ENCODE measurements around the gene TMC1. TPM values are rescaled to one million over a fixed set of nuclear protein-coding genes. Genes with fewer than 3 reads are reported as not detected.

TMC1 gene
- total RNA-seq, 1 experiment from 2014 or later, result 5.5 TPM

DNA sequence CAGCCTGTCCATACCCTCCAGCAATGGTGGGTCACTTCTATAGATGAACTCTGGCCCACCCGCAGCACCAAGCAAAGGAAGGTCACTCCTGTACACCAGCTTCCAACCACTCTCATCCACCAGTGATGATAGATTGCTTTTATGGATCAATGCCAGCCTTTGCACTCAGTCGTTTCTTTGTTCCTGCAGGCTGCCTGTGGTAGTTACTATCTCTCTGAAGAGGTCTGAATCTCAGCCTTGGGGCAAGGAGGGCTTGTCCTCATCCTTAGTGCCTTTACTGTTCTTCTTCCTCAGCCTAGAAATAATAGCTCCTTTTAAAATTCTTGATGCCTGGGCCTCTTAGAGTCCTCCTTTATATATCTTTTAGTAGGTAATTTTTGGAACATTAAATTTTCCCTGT is 100.8 kb downstream of the TMC1 start:
- CTCF ChIA-PET, result no interaction called here
- intact Hi-C loops (cut with micrococcal nuclease; ENCODE audit: unreplicated experiment), result no loop called here

DNA sequence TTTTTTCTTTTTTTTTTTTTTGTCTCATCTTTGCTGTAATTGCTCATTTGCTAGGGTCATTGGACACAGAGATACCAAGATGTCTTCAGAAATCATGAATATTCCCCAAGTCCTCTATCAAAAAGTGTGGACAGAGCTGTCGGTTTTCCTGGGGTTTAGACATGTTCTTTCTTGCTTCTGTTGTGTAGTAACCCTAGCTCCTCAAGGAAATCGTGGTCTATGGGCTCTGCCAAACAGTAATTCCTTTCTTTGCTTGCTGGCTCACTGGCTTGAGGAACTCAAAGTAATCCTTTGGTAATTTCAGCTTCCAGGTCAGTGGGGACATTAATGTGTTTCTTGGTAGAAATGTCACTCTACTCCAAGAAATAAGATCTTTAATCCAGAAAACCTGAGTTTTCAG is 101.7 kb downstream of the TMC1 start:
- POLR2A ChIA-PET (ENCODE audit: unreplicated experiment), result no interaction called here
- Histone ChIP-seq H3K36me3 (ENCODE audit: low read depth) (no peaks in the 10 kb centered on the region), H3F3A (ENCODE audit: insufficient read depth, low read depth) (no peaks in the 10 kb centered on the region), H3K4me1 (replicated peaks; ENCODE audit: insufficient read depth) (no peaks in the 10 kb centered on the region), H3K4me2 (no peak overlapping the region), H2AFZ (no peak overlapping the region), H3K79me2 (ENCODE audit: low read depth) (no peaks in the 10 kb centered on the region), H3K9me3 (ENCODE audit: insufficient read depth, low read depth) (no peaks in the 10 kb centered on the region), H3K4me3 (no peak overlapping the region), H3K9me2 (ENCODE audit: insufficient read depth) (no peaks in the 10 kb centered on the region), H4K20me1 (ENCODE audit: insufficient read depth) (no peaks in the 10 kb centered on the region), H3K27ac (no peak overlapping the region), H3K27me3 (ENCODE audit: insufficient read depth, low read depth) (no peaks in the 10 kb centered on the region)
- TF ChIP-seq, protein P1, sequence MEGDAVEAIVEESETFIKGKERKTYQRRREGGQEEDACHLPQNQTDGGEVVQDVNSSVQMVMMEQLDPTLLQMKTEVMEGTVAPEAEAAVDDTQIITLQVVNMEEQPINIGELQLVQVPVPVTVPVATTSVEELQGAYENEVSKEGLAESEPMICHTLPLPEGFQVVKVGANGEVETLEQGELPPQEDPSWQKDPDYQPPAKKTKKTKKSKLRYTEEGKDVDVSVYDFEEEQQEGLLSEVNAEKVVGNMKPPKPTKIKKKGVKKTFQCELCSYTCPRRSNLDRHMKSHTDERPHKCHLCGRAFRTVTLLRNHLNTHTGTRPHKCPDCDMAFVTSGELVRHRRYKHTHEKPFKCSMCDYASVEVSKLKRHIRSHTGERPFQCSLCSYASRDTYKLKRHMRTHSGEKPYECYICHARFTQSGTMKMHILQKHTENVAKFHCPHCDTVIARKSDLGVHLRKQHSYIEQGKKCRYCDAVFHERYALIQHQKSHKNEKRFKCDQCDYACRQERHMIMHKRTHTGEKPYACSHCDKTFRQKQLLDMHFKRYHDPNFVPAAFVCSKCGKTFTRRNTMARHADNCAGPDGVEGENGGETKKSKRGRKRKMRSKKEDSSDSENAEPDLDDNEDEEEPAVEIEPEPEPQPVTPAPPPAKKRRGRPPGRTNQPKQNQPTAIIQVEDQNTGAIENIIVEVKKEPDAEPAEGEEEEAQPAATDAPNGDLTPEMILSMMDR (conservative IDR thresholded peaks at IDR 0.05), result no peak
- no peak for TF ChIP-seq EZH2 (IDR thresholded peaks at IDR 0.05; ENCODE audit: low read depth)
- no peak for DNase-seq
- intact Hi-C loops (cut with micrococcal nuclease; ENCODE audit: unreplicated experiment), result no loop called here
- CTCF ChIA-PET, result interaction anchor here (0.5 kb wide), 1 partner anchor 35 kb away, joined by 8 read pairs; no protein-coding TSS in a partner anchor
- BruUV-seq (replicated peaks), result no TSS peak

More for the DNA sequence above, 100.8 kb downstream of the TMC1 start:
- H3K79me2 ChIP-seq (ENCODE audit: low read depth), result no peaks in the 10 kb centered on the region
- POLR2A ChIA-PET (ENCODE audit: unreplicated experiment), result interaction anchor here (0.6 kb wide), 1 partner anchor 23 kb away, joined by 4 read pairs; no protein-coding TSS in a partner anchor
- no peak overlapping the region for H3K4me2 ChIP-seq
- no peak overlapping the region for H3K27ac ChIP-seq
- H3K36me3 ChIP-seq (ENCODE audit: low read depth), result no peaks in the 10 kb centered on the region
- H3F3A ChIP-seq (ENCODE audit: insufficient read depth, low read depth), result no peaks in the 10 kb centered on the region
- no peak for TF ChIP-seq EZH2 (IDR thresholded peaks at IDR 0.05; ENCODE audit: low read depth)
- TF ChIP-seq, protein P1 (conservative IDR thresholded peaks at IDR 0.05), result no peak
- BruUV-seq (replicated peaks), result no TSS peak
- no peaks in the 10 kb centered on the region for H4K20me1 ChIP-seq (ENCODE audit: insufficient read depth)
- H3K4me3 ChIP-seq, result no peak overlapping the region
- no peaks in the 10 kb centered on the region; the same call in 1 of the 2 replicates for H3K9me2 ChIP-seq (ENCODE audit: insufficient read depth)
- H3K9me3 ChIP-seq (ENCODE audit: insufficient read depth, low read depth), result no peaks in the 10 kb centered on the region
- H3K4me1 ChIP-seq (replicated peaks; ENCODE audit: insufficient read depth), result no peaks in the 10 kb centered on the region
- H2AFZ ChIP-seq, result no peak overlapping the region
- H3K27me3 ChIP-seq (ENCODE audit: insufficient read depth, low read depth), result no peaks in the 10 kb centered on the region
- DNase-seq, result no peak

- ChIA-PET POLR2A (ENCODE audit: unreplicated experiment) (no interaction called here), CTCF (no interaction called here)
- BruUV-seq (replicated peaks), result no TSS peak
- H3F3A ChIP-seq (ENCODE audit: insufficient read depth, low read depth), result no peaks in the 10 kb centered on the region
- H3K9me3 ChIP-seq (ENCODE audit: insufficient read depth, low read depth), result no peaks in the 10 kb centered on the region
- TF ChIP-seq, protein P1 (conservative IDR thresholded peaks at IDR 0.05), result no peak
- no peak for TF ChIP-seq EZH2 (IDR thresholded peaks at IDR 0.05; ENCODE audit: low read depth)
- no peak overlapping the region for H3K27ac ChIP-seq
- no peaks in the 10 kb centered on the region for H3K9me2 ChIP-seq (ENCODE audit: insufficient read depth)
- intact Hi-C loops (cut with micrococcal nuclease; ENCODE audit: unreplicated experiment), result no loop called here
- no peaks in the 10 kb centered on the region for H3K27me3 ChIP-seq (ENCODE audit: insufficient read depth, low read depth)
- H3K4me1 ChIP-seq (replicated peaks; ENCODE audit: insufficient read depth), result no peaks in the 10 kb centered on the region
- H4K20me1 ChIP-seq (ENCODE audit: insufficient read depth), result no peaks in the 10 kb centered on the region
- H3K79me2 ChIP-seq (ENCODE audit: low read depth), result no peaks in the 10 kb centered on the region
- no peak overlapping the region for H2AFZ ChIP-seq
- no peak for DNase-seq
- no peak overlapping the region for H3K4me3 ChIP-seq
- H3K36me3 ChIP-seq (ENCODE audit: low read depth), result no peaks in the 10 kb centered on the region
- H3K4me2 ChIP-seq, result no peak overlapping the region
These were observed 105.7 kb downstream of the TMC1 start for GRCh38 chr9:72627147-72627546.

Data from PC-9 (cell line).